Prostate gland (tissue), 2 donors: ENCODE measurements around the gene VPS41.

ENCODE experiments used
- POLR2A ChIP-seq: fragments of 450-650 bp; IDR thresholded peaks from one replicate; pipeline ENCODE4 v1.6.1; 2016; ENCODE audit warnings: antibody characterized with exemption, mild to moderate bottlenecking
- POLR2AphosphoS5 ChIP-seq: sonication (generic); formaldehyde crosslinking; IDR thresholded peaks from one replicate; pipeline ENCODE4 v1.6.1; 2017; ENCODE audit warnings: antibody characterized with exemption
- TF ChIP-seq, protein P1 (sequence below), 4 experiments: fragments of 200-600 bp in 2 of 4; fragments of 450-650 bp in 2 of 4; sonication (generic) in 2 of 4; IDR thresholded peaks; 1 replicate in 3 of 4; 2 replicates in 1 of 4; pipeline ENCODE4 v1.5.1; 2016 to 2019; ENCODE audit warnings: antibody characterized with exemption in 4 of 4, mild to moderate bottlenecking in 2 of 4, moderate library complexity in 2 of 4

DNA sequence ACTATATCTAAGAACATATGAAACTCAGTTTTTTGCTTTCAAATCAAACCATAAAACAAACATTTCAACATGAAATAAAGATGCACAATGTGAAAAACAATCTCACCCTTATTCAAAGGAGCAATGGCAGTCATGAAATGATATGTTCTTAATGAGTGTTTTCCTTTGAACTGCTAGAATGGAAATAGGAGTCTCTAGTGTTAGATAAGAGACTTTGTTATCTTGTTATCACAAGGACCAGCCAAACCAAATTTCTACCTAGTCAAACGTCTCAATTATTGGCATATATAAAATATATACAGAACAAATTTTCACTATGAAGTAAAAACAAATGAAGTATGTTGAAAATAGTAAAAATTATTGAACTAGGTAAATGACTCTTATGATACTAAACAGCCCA is 1.2 kb downstream of the VPS41 start:
- TF ChIP-seq, protein P1, sequence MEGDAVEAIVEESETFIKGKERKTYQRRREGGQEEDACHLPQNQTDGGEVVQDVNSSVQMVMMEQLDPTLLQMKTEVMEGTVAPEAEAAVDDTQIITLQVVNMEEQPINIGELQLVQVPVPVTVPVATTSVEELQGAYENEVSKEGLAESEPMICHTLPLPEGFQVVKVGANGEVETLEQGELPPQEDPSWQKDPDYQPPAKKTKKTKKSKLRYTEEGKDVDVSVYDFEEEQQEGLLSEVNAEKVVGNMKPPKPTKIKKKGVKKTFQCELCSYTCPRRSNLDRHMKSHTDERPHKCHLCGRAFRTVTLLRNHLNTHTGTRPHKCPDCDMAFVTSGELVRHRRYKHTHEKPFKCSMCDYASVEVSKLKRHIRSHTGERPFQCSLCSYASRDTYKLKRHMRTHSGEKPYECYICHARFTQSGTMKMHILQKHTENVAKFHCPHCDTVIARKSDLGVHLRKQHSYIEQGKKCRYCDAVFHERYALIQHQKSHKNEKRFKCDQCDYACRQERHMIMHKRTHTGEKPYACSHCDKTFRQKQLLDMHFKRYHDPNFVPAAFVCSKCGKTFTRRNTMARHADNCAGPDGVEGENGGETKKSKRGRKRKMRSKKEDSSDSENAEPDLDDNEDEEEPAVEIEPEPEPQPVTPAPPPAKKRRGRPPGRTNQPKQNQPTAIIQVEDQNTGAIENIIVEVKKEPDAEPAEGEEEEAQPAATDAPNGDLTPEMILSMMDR (IDR thresholded peaks at IDR 0.05) = no peak
- no peak for TF ChIP-seq POLR2AphosphoS5
- TF ChIP-seq POLR2A = no peak
